A549 (cell line): ENCODE results near the gene COL2A1. TPM values are rescaled to one million over a fixed set of nuclear protein-coding genes. Genes with fewer than 3 reads are reported as not detected.

Experiments used
- ATAC-seq, 2 experiments: fragments of 200-7000 bp in 1 of 2; fragments of >200 bp in 1 of 2; cut with Nextera tagmentation in 1 of 2; cut with Tn5 transposase in 1 of 2; 3 replicates each; pipeline versions ENCODE4 v1.8.0 to v1.9.1; 2018 to 2020; ENCODE audit warnings: mild to moderate bottlenecking in 1 of 2, moderate library complexity in 1 of 2
- CTCF ChIA-PET: fragments of 300-600 bp; sonication (Branson Sonifier 250); formaldehyde crosslinking; extraction: SDS; loops from one replicate; lab custom pipeline; 2021; ENCODE audit warnings: antibody characterized with exemption, inconsistent platforms; lab: Yijun Ruan, JAX
- POLR2A ChIA-PET: fragments of 350-600 bp; formaldehyde crosslinking; extraction: SDS; loops from one replicate; lab custom pipeline; 2021; ENCODE audit warnings: antibody characterized with exemption, inconsistent platforms; lab: Yijun Ruan, JAX
- DNase-seq, 2 experiments: peaks; one replicate each; pipeline versions ENCODE4 v3.0.0 to v3.0.0-alpha.2; 2011 to 2016; ENCODE audit warnings: low read depth in 1 of 2, low spot score in 1 of 2
- FAIRE-seq: peaks from 2 replicates; lab custom pipeline; 2011; peaks lifted over from hg19 to GRCh38; lab: Jason Lieb, UNC
- H3K27ac ChIP-seq, 2 experiments: fragments of >200 bp; sonication (Bioruptor Twin); formaldehyde crosslinking; 3 replicates each; pipeline ENCODE4 v1.5.1; 2016 to 2017
- H3K4me1 ChIP-seq: fragments of >200 bp; sonication (Bioruptor Twin); formaldehyde crosslinking; 3 replicates; pipeline ENCODE4 v1.6.1; 2016
- H3K4me2 ChIP-seq: fragments of >200 bp; sonication (Bioruptor Twin); formaldehyde crosslinking; 3 replicates; pipeline ENCODE4 v1.6.1; 2016
- H3K4me3 ChIP-seq: fragments of >200 bp; sonication (Bioruptor Twin); formaldehyde crosslinking; 3 replicates; pipeline ENCODE4 v1.5.1; 2016
- H3K9me3 ChIP-seq: fragments of >200 bp; sonication (Bioruptor Twin); formaldehyde crosslinking; 3 replicates; pipeline ENCODE4 v1.6.1; 2016
- ATOH8 ChIP-seq: fragments of 250-450 bp; sonication (Bioruptor Pico); IDR thresholded peaks from 2 replicates; pipeline ENCODE4 v1.5.0; 2020; ENCODE audit warnings: low read depth, mild to moderate bottlenecking, moderate library complexity
- BHLHE40 ChIP-seq: IDR thresholded peaks from 2 replicates; pipeline ENCODE4 v1.6.1; 2012; ENCODE audit warnings: low read depth, low read length, inconsistent platforms
- CBX2 ChIP-seq: fragments of 200-600 bp; sonication (generic); IDR thresholded peaks from 2 replicates; pipeline ENCODE4 v1.6.1; 2016; ENCODE audit warnings: low read depth, mild to moderate bottlenecking, borderline replicate concordance
- CBX8 ChIP-seq: fragments of 200-600 bp; sonication (generic); IDR thresholded peaks from 2 replicates; pipeline ENCODE4 v1.6.1; 2016
- CEBPB ChIP-seq, 2 experiments: fragments of >200 bp in 1 of 2; sonication (Bioruptor Twin) in 1 of 2; formaldehyde crosslinking in 1 of 2; IDR thresholded peaks; 2 replicates each; pipeline ENCODE4 v1.6.1; 2012 to 2016
- CHD2 ChIP-seq: fragments of 150-350 bp; IDR thresholded peaks from 2 replicates; pipeline ENCODE4 v1.6.1; 2014; ENCODE audit warnings: low read length; ENCODE audit not compliant: partially characterized antibody
- EHMT2 ChIP-seq: fragments of 200-600 bp; sonication (generic); IDR thresholded peaks from 2 replicates; pipeline ENCODE4 v1.6.1; 2016; ENCODE audit warnings: antibody characterized with exemption, low read depth, mild to moderate bottlenecking, moderate library complexity
- EP300 ChIP-seq, 2 experiments: fragments of >200 bp; sonication (Bioruptor Twin); formaldehyde crosslinking; IDR thresholded peaks; 2 replicates in 1 of 2; 3 replicates in 1 of 2; pipeline ENCODE4 v1.6.1; 2016 to 2017
- ESRRA ChIP-seq: fragments of 150-350 bp; IDR thresholded peaks from 2 replicates; pipeline ENCODE4 v1.6.1; 2014; ENCODE audit warnings: mild to moderate bottlenecking, low read length, borderline replicate concordance
- FOSL2 ChIP-seq, 2 experiments: fragments of 450-650 bp in 1 of 2; fragments of >200 bp in 1 of 2; sonication (Bioruptor Twin) in 1 of 2; formaldehyde crosslinking; IDR thresholded peaks; 2 replicates each; pipeline versions ENCODE4 v1.5.0 to v1.6.1; 2016 to 2020; ENCODE audit warnings: mild to moderate bottlenecking in 1 of 2, moderate library complexity in 1 of 2
- FOXS1 ChIP-seq: fragments of 250-450 bp; sonication (Bioruptor Pico); IDR thresholded peaks from 2 replicates; pipeline ENCODE4 v1.5.0; 2020; ENCODE audit warnings: mild to moderate bottlenecking, moderate library complexity
- HES2 ChIP-seq: fragments of >200 bp; sonication (Bioruptor Twin); formaldehyde crosslinking; IDR thresholded peaks from 2 replicates; pipeline ENCODE4 v1.6.1; 2016
- HEYL ChIP-seq: fragments of 250-450 bp; sonication (Bioruptor Pico); IDR thresholded peaks from 2 replicates; pipeline ENCODE4 v1.8.0; 2021; ENCODE audit warnings: mild to moderate bottlenecking, moderate library complexity
- HMGXB4 ChIP-seq: fragments of 250-450 bp; sonication (Bioruptor Pico); IDR thresholded peaks from 2 replicates; pipeline ENCODE4 v1.5.0; 2021; ENCODE audit warnings: mild to moderate bottlenecking, moderate library complexity, borderline replicate concordance
- HOXA7 ChIP-seq: fragments of 250-450 bp; sonication (Bioruptor Pico); IDR thresholded peaks from 2 replicates; pipeline ENCODE4 v1.5.0; 2020; ENCODE audit warnings: mild to moderate bottlenecking, moderate library complexity
- HOXB13 ChIP-seq: fragments of 250-450 bp; sonication (Bioruptor Pico); IDR thresholded peaks from 2 replicates; pipeline ENCODE4 v1.5.0; 2020; ENCODE audit warnings: low read depth, mild to moderate bottlenecking, moderate library complexity
- JUN ChIP-seq, 2 experiments: fragments of >200 bp; sonication (Bioruptor Twin); formaldehyde crosslinking; IDR thresholded peaks; 2 replicates in 1 of 2; 3 replicates in 1 of 2; pipeline ENCODE4 v1.6.1; 2016 to 2017
- JUNB ChIP-seq: fragments of >200 bp; sonication (Bioruptor Twin); formaldehyde crosslinking; IDR thresholded peaks from 2 replicates; pipeline ENCODE4 v1.6.1; 2016
- MAFK ChIP-seq: fragments of 450-650 bp; IDR thresholded peaks from 2 replicates; pipeline ENCODE4 v1.6.1; 2014; ENCODE audit not compliant: partially characterized antibody
- MAZ ChIP-seq: fragments of 150-350 bp; IDR thresholded peaks from 2 replicates; pipeline ENCODE4 v1.6.1; 2014; ENCODE audit warnings: antibody characterized with exemption, low read depth, low read length, borderline replicate concordance
- POLR2AphosphoS2 ChIP-seq: conservative IDR thresholded peaks from 2 replicates; pipeline ENCODE4 v1.6.1; 2012; ENCODE audit warnings: low read length, improper control_type of control experiment, inconsistent platforms
- RNF2 ChIP-seq: fragments of 200-600 bp; sonication (generic); IDR thresholded peaks from 2 replicates; pipeline ENCODE4 v1.6.1; 2016; ENCODE audit warnings: low read depth, mild to moderate bottlenecking, antibody characterized with exemption, moderate library complexity, borderline replicate concordance
- TFCP2L1 ChIP-seq: fragments of 250-450 bp; sonication (Bioruptor Pico); IDR thresholded peaks from 2 replicates; pipeline ENCODE4 v1.5.0; 2021; ENCODE audit warnings: mild to moderate bottlenecking
- TP53 ChIP-seq: fragments of 250-450 bp; sonication (Bioruptor Pico); IDR thresholded peaks from 2 replicates; pipeline ENCODE4 v1.5.0; 2021; ENCODE audit warnings: mild to moderate bottlenecking, moderate library complexity
- ZFP36 ChIP-seq: fragments of 450-650 bp; IDR thresholded peaks from 2 replicates; pipeline ENCODE4 v1.6.1; 2014; ENCODE audit warnings: borderline replicate concordance; ENCODE audit not compliant: partially characterized antibody
- ZNF302 ChIP-seq: fragments of 250-450 bp; sonication (Bioruptor Pico); IDR thresholded peaks from 2 replicates; pipeline ENCODE4 v1.9.0; 2021; ENCODE audit warnings: inconsistent platforms, mild to moderate bottlenecking, moderate library complexity
- ZSCAN20 ChIP-seq: fragments of 250-450 bp; sonication (Bioruptor Pico); IDR thresholded peaks from 2 replicates; pipeline ENCODE4 v1.8.0; 2022; ENCODE audit warnings: mild to moderate bottlenecking, moderate library complexity
- WGBS: methylation state at CpG from one replicate; pipeline ENCODE4 v1.1.6; 2017; ENCODE audit errors: missing lambda C conversion rate; 5-methylcytosine and 5-hydroxymethylcytosine counted together
- polyA plus RNA-seq, 4 experiments: library from polyadenylated mRNA; depleted of rRNA in 3 of 4; stranded (reverse); fragments of >200 nt; fragmentation: RNase III in 1 of 4; extraction: RNeasy Plus Mini Kit Qiagen cat#74134 plus additional on column Dnase treatment in 1 of 4; gene quantifications; 2 replicates in 3 of 4; 3 replicates in 1 of 4; pipeline ENCODE4 v1.2.3, GENCODE V29; 2011 to 2017
- TF ChIP-seq, protein P1 (sequence below): IDR thresholded peaks from 2 replicates; pipeline ENCODE4 v1.6.1; 2012; ENCODE audit warnings: low read depth, borderline replicate concordance
- TF ChIP-seq, protein P2 (sequence below): fragments of >200 bp; sonication (Bioruptor Twin); formaldehyde crosslinking; IDR thresholded peaks from 3 replicates; pipeline ENCODE4 v1.5.1; 2016

Gene COL2A1
- polyA plus RNA-seq, 2 of the 4 experiments (the other 2 are of a cell fraction): 0.01 TPM; not detected in 1

GRCh38 chr12:47989023-47989417, 15.3 kb downstream of the COL2A1 start:
- Histone ChIP-seq H3K4me2 (no peak overlapping the region), H3K4me1 (no peaks in the 10 kb centered on the region)
- FAIRE-seq (no peak), DNase-seq (no peak)
- TF ChIP-seq ATOH8 (CRISPR knock-in tag) (no peak), TFCP2L1 (CRISPR knock-in tag) (no peak), POLR2AphosphoS2 (no peak), RNF2 (no peak), CBX8 (no peak), EHMT2 (no peak), HES2 (no peak), CBX2 (no peak), FOSL2 (IDR thresholded peaks at IDR 0.05) (no peak), FOSL2 (CRISPR knock-in tag; IDR thresholded peaks at IDR 0.05) (no peak), MAFK (no peak), ZFP36 (no peak), CEBPB (IDR thresholded peaks at IDR 0.05) (no peak), HOXB13 (CRISPR knock-in tag) (no peak), FOXS1 (CRISPR knock-in tag) (no peak), HMGXB4 (CRISPR knock-in tag) (no peak)
- TF ChIP-seq, protein P1, sequence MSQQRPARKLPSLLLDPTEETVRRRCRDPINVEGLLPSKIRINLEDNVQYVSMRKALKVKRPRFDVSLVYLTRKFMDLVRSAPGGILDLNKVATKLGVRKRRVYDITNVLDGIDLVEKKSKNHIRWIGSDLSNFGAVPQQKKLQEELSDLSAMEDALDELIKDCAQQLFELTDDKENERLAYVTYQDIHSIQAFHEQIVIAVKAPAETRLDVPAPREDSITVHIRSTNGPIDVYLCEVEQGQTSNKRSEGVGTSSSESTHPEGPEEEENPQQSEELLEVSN: no peak
- TF ChIP-seq, all 56 proteins: peak for 0
- CTCF ChIA-PET: no interaction called here
- Histone ChIP-seq H3K27ac (no peak overlapping the region), H3K9me3 (no peaks in the 10 kb centered on the region), H3K4me3 (no peak overlapping the region)
- ATAC-seq: no peak
- WGBS: 75% methylated on average over 8 of the region's 8 CpGs
- POLR2A ChIA-PET: no interaction called here

GRCh38 chr12:47988073-47989022, 15.9 kb downstream of the COL2A1 start:
- no peak overlapping the region for H3K4me2 ChIP-seq
- CTCF ChIA-PET: no interaction called here
- H3K27ac ChIP-seq: no peak overlapping the region
- 62% methylated on average over 15 of the region's 15 CpGs for WGBS
- POLR2A ChIA-PET: no interaction called here
- H3K4me1 ChIP-seq: no peaks in the 10 kb centered on the region
- DNase-seq (no peak), FAIRE-seq (no peak), ATAC-seq (no peak)
- no peak overlapping the region for H3K4me3 ChIP-seq
- no peaks in the 10 kb centered on the region for H3K9me3 ChIP-seq
- TF ChIP-seq EP300 (IDR thresholded peaks at IDR 0.05): no peak
- no peak for TF ChIP-seq JUNB
- no peak for TF ChIP-seq ZSCAN20
- no peak for TF ChIP-seq HMGXB4 (CRISPR knock-in tag)
- TF ChIP-seq, protein P2, sequence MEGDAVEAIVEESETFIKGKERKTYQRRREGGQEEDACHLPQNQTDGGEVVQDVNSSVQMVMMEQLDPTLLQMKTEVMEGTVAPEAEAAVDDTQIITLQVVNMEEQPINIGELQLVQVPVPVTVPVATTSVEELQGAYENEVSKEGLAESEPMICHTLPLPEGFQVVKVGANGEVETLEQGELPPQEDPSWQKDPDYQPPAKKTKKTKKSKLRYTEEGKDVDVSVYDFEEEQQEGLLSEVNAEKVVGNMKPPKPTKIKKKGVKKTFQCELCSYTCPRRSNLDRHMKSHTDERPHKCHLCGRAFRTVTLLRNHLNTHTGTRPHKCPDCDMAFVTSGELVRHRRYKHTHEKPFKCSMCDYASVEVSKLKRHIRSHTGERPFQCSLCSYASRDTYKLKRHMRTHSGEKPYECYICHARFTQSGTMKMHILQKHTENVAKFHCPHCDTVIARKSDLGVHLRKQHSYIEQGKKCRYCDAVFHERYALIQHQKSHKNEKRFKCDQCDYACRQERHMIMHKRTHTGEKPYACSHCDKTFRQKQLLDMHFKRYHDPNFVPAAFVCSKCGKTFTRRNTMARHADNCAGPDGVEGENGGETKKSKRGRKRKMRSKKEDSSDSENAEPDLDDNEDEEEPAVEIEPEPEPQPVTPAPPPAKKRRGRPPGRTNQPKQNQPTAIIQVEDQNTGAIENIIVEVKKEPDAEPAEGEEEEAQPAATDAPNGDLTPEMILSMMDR: no peak
- no peak for TF ChIP-seq HOXA7 (CRISPR knock-in tag)
- no peak for TF ChIP-seq TP53 (CRISPR knock-in tag)
- TF ChIP-seq ESRRA: no peak
- no peak for TF ChIP-seq ZFP36
- TF ChIP-seq, protein P1: no peak
- TF ChIP-seq BHLHE40: no peak
- TF ChIP-seq ZNF302 (CRISPR knock-in tag): no peak
- no peak for TF ChIP-seq MAZ
- TF ChIP-seq JUN (IDR thresholded peaks at IDR 0.05): no peak
- TF ChIP-seq CHD2: no peak
- TF ChIP-seq HEYL (CRISPR knock-in tag): no peak
